PC-9 (cell line): Measurements from ENCODE around the gene ALG12. TPM values are rescaled to one million over a fixed set of nuclear protein-coding genes. Genes with fewer than 3 reads are reported as not detected.

Experiments used
- BruUV-seq: library from RNA; stranded (reverse); fragments of 400-500 nt; replicated peaks from 2 replicates; lab custom pipeline; 2021; lab: Mats Ljungman, UMichigan
- CTCF ChIA-PET: fragments of 300-600 bp; sonication (Branson Sonifier 250); formaldehyde crosslinking; loops from one replicate; lab custom pipeline; 2022; ENCODE audit warnings: antibody characterized with exemption; lab: Charles Lee
- POLR2A ChIA-PET: fragments of 300-600 bp; sonication (Branson Sonifier 250); formaldehyde crosslinking; loops from one replicate; lab custom pipeline; 2022; ENCODE audit warnings: antibody characterized with exemption; ENCODE audit not compliant: unreplicated experiment; lab: Charles Lee
- DNase-seq, 2 experiments: peaks; one replicate each; pipeline versions ENCODE4 v3.0.0 to v3.0.0-alpha.2; 2015 to 2022; ENCODE audit warnings: mixed read lengths in 1 of 2
- H2AFZ ChIP-seq: fragments of 200-600 bp; sonication (generic); 2 replicates; pipeline ENCODE4 v1.8.1; 2017; ENCODE audit warnings: antibody characterized with exemption
- H3F3A ChIP-seq: fragments of 200-600 bp; sonication (generic); 2 replicates; pipeline ENCODE4 v1.8.1; 2017; ENCODE audit warnings: antibody characterized with exemption, mild to moderate bottlenecking, low read depth; ENCODE audit not compliant: insufficient read depth
- H3K27ac ChIP-seq: fragments of 200-600 bp; sonication (generic); 2 replicates; pipeline ENCODE4 v1.6.1; 2016; ENCODE audit warnings: mixed run types
- H3K27me3 ChIP-seq: fragments of 200-600 bp; sonication (generic); 2 replicates; pipeline ENCODE4 v1.6.1; 2016; ENCODE audit warnings: low read depth, mixed run types; ENCODE audit not compliant: insufficient read depth
- H3K36me3 ChIP-seq: fragments of 200-600 bp; sonication (generic); 2 replicates; pipeline ENCODE4 v1.6.1; 2016; ENCODE audit warnings: low read depth, mixed run types
- H3K4me1 ChIP-seq: fragments of 200-600 bp; sonication (generic); replicated peaks from 2 replicates; pipeline ENCODE4 v1.6.1; 2016; ENCODE audit warnings: mixed run types; ENCODE audit not compliant: insufficient read depth
- H3K4me2 ChIP-seq: fragments of 200-600 bp; sonication (generic); 2 replicates; pipeline ENCODE4 v1.6.1; 2017; ENCODE audit warnings: mixed run types
- H3K4me3 ChIP-seq: fragments of 200-600 bp; sonication (generic); 2 replicates; pipeline ENCODE4 v1.6.1; 2016; ENCODE audit warnings: mixed run types
- H3K79me2 ChIP-seq: fragments of 200-600 bp; sonication (generic); 2 replicates; pipeline ENCODE4 v1.6.1; 2017; ENCODE audit warnings: low read depth, mixed run types
- H3K9me2 ChIP-seq: fragments of 200-600 bp; sonication (generic); 2 replicates; pipeline ENCODE4 v1.8.1; 2017; ENCODE audit warnings: mild to moderate bottlenecking; ENCODE audit not compliant: insufficient read depth
- H3K9me3 ChIP-seq: fragments of 200-600 bp; sonication (generic); 2 replicates; pipeline ENCODE4 v1.8.1; 2016; ENCODE audit warnings: low read depth; ENCODE audit not compliant: insufficient read depth
- H4K20me1 ChIP-seq: fragments of 200-600 bp; sonication (generic); 2 replicates; pipeline ENCODE4 v1.8.1; 2017; ENCODE audit not compliant: insufficient read depth
- EZH2 ChIP-seq: fragments of 200-600 bp; sonication (generic); IDR thresholded peaks from 2 replicates; pipeline ENCODE4 v1.8.0; 2017; ENCODE audit warnings: antibody characterized with exemption, low read depth
- intact Hi-C: fragments of 100-400 bp; cut with micrococcal nuclease; formaldehyde crosslinking; loops from one replicate; pipeline ENCODE4 v1.10.0; 2022; ENCODE audit not compliant: unreplicated experiment
- total RNA-seq: library from RNA; stranded (reverse); gene quantifications from 2 replicates; pipeline ENCODE4 v1.2.3, GENCODE V29; 2021
- TF ChIP-seq, protein P1 (sequence below): fragments of 200-600 bp; sonication (generic); conservative IDR thresholded peaks from 2 replicates; pipeline ENCODE4 v1.6.1; 2017; ENCODE audit warnings: mixed run types, antibody characterized with exemption, mild to moderate bottlenecking, moderate library complexity

The ALG12 gene
- total RNA-seq, 1 experiment from 2014 or later, result 16.8 TPM

DNA sequence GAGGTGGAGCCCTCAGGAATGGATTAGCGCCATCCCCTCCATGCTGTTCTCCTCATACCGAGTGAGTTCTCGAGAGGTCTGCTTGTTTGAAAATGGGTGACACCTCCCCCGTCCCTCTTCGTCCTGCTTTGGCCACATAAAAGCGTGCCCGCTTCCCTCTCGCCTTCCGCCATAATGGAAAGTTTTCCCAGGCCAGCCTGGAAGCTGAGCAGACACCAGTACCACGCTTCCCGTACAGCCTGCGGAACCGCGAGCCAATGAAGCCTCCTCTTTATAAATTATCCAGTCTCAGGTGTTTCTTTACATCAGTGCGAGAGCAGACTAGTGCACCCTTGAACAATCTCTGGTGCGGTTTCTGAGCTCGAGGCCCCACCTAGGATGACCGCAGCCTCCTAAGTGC is 12.8 kb downstream of the ALG12 start:
- no peaks in the 10 kb centered on the region; the same call in 1 of the 2 replicates for H3K36me3 ChIP-seq
- no peaks in the 10 kb centered on the region for H3K9me3 ChIP-seq
- no peak overlapping the region for H3K4me2 ChIP-seq
- no peak overlapping the region for H3K27ac ChIP-seq
- intact Hi-C loops, result no loop called here
- H4K20me1 ChIP-seq, result peaks cover 11% of the 10 kb centered on the region; the same call in 1 of the 2 replicates
- H3K4me3 ChIP-seq, result no peak overlapping the region
- no peak overlapping the region for H2AFZ ChIP-seq
- H3K9me2 ChIP-seq, result no peaks in the 10 kb centered on the region
- H3K79me2 ChIP-seq, result no peaks in the 10 kb centered on the region
- ChIA-PET CTCF (no interaction called here), POLR2A (no interaction called here)
- H3F3A ChIP-seq, result peaks cover 28% of the 10 kb centered on the region
- no peaks in the 10 kb centered on the region for H3K4me1 ChIP-seq
- no peaks in the 10 kb centered on the region for H3K27me3 ChIP-seq
- TF ChIP-seq, protein P1, sequence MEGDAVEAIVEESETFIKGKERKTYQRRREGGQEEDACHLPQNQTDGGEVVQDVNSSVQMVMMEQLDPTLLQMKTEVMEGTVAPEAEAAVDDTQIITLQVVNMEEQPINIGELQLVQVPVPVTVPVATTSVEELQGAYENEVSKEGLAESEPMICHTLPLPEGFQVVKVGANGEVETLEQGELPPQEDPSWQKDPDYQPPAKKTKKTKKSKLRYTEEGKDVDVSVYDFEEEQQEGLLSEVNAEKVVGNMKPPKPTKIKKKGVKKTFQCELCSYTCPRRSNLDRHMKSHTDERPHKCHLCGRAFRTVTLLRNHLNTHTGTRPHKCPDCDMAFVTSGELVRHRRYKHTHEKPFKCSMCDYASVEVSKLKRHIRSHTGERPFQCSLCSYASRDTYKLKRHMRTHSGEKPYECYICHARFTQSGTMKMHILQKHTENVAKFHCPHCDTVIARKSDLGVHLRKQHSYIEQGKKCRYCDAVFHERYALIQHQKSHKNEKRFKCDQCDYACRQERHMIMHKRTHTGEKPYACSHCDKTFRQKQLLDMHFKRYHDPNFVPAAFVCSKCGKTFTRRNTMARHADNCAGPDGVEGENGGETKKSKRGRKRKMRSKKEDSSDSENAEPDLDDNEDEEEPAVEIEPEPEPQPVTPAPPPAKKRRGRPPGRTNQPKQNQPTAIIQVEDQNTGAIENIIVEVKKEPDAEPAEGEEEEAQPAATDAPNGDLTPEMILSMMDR, result no peak
- no peak for TF ChIP-seq EZH2
- DNase-seq, result no peak
- BruUV-seq, result no TSS peak

DNA sequence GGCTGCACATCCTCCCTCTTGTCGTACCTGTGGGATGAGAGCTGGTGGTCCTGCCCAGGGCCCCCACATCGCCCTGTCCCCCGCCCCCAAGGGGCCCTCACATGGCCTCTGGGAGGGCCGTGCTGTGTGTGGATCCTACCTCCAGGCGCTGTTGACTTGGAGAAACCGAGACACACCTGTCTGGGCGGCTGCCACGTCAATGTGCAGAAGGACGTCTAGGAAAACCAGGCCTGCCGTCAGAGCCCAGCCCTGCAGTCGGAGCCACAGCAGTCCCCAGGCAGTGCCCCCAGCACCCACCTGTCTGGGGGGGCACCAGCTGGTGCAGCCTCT is 14.2 kb downstream of the ALG12 start:
- DNase-seq, result no peak
- H3K4me3 ChIP-seq, result no peak overlapping the region
- intact Hi-C loops, result no loop called here
- ChIA-PET POLR2A (no interaction called here), CTCF (no interaction called here)
- H3F3A ChIP-seq, result peaks cover 28% of the 10 kb centered on the region
- H3K4me2 ChIP-seq, result no peak overlapping the region
- no peaks in the 10 kb centered on the region for H3K9me2 ChIP-seq
- no peaks in the 10 kb centered on the region for H3K9me3 ChIP-seq
- no peaks in the 10 kb centered on the region for H3K4me1 ChIP-seq
- H4K20me1 ChIP-seq, result peaks cover 11% of the 10 kb centered on the region; the same call in 1 of the 2 replicates
- H2AFZ ChIP-seq, result no peak overlapping the region
- no peaks in the 10 kb centered on the region; the same call in 1 of the 2 replicates for H3K36me3 ChIP-seq
- BruUV-seq, result no TSS peak
- no peaks in the 10 kb centered on the region for H3K79me2 ChIP-seq
- H3K27ac ChIP-seq, result no peak overlapping the region
- H3K27me3 ChIP-seq, result no peaks in the 10 kb centered on the region
- no peak for TF ChIP-seq EZH2
- TF ChIP-seq, protein P1, result no peak

DNA sequence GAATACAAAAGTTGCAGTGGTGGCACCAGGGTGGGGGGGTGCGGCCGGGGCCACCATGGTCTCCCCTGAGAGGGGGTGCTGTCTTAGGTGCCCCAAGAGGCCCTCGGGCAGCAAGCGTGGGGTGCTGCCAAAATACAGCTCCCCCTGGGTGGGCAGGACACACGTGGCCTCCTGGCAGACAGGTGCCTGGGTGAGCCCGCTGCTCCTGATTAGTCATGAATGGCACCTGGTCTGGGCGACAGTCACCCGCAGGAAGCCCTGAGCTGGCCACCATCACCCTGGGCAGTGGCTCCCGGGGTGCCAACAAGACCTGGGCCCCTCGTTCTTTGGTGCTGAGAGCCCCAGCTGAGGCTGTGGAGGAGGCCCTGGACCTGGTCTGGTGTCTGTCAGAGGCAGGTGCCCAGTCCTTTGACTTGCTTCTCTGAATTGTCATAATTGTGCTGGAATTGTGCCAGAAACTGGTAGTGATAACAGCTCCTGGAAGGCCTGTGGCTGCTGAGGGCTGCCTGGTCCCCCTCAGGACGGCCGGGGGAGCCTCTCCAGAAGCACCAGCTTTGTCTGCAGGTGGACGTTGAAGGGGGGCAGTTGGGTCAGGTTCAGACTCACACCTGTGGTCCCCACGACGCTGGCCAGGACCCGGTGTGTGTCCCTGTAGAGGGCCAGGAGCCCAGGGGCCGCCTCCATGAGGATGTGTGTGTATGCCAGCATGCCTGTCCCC is 14.8 kb downstream of the ALG12 start:
- H3K9me2 ChIP-seq, result no peaks in the 10 kb centered on the region
- no peaks in the 10 kb centered on the region for H3K27me3 ChIP-seq
- H2AFZ ChIP-seq, result no peak overlapping the region
- DNase-seq, result no peak
- peaks cover 11% of the 10 kb centered on the region; the same call in 1 of the 2 replicates for H4K20me1 ChIP-seq
- no peak overlapping the region for H3K4me3 ChIP-seq
- CTCF ChIA-PET, result no interaction called here
- H3K79me2 ChIP-seq, result no peaks in the 10 kb centered on the region
- H3K9me3 ChIP-seq, result no peaks in the 10 kb centered on the region
- POLR2A ChIA-PET, result no interaction called here
- intact Hi-C loops, result no loop called here
- TF ChIP-seq, protein P1, result no peak
- no peak for TF ChIP-seq EZH2
- BruUV-seq, result no TSS peak
- no peak overlapping the region for H3K4me2 ChIP-seq
- no peaks in the 10 kb centered on the region; the same call in 1 of the 2 replicates for H3K36me3 ChIP-seq
- no peak overlapping the region for H3K27ac ChIP-seq
- no peaks in the 10 kb centered on the region for H3K4me1 ChIP-seq
- peaks cover 28% of the 10 kb centered on the region for H3F3A ChIP-seq
